HEK293 (cell line): ENCODE results near the gene PRR15L.
A peak's percentile ranks its signal among the peaks of the same experiment; 100 is the strongest.

Experiments
- CTCF ChIA-PET: fragments of 350-600 bp; formaldehyde crosslinking; extraction: SDS; loops from one replicate; lab custom pipeline; 2021; ENCODE audit warnings: antibody characterized with exemption; lab: Yijun Ruan, JAX
- POLR2A ChIA-PET: fragments of 300-600 bp; formaldehyde crosslinking; extraction: SDS; loops from one replicate; lab custom pipeline; 2020; ENCODE audit warnings: antibody characterized with exemption, inconsistent platforms; lab: Yijun Ruan, JAX
- H3K27ac ChIP-seq: fragments of 200-500 bp; sonication (Bioruptor generic); 2 replicates; pipeline ENCODE4 v1.5.1; 2014; ENCODE audit warnings: low read depth, low read length, control low read depth, inconsistent platforms; ENCODE audit errors: extremely low read depth
- H3K36me3 ChIP-seq, 2 experiments: fragments of 200-500 bp in 1 of 2; sonication (Bioruptor generic) in 1 of 2; 1 replicate in 1 of 2; 2 replicates in 1 of 2; pipeline ENCODE4 v1.5.1; 2014 to 2017; ENCODE audit warnings: inconsistent platforms in 2 of 2, low read length in 2 of 2; ENCODE audit not compliant: control insufficient read depth in 2 of 2, insufficient read depth in 1 of 2
- H3K4me1 ChIP-seq: fragments of 200-500 bp; sonication (Bioruptor generic); 2 replicates; pipeline ENCODE4 v1.5.1; 2014; ENCODE audit warnings: mild to moderate bottlenecking, low read length, inconsistent platforms; ENCODE audit not compliant: control insufficient read depth, insufficient read depth
- H3K4me3 ChIP-seq: 2 replicates; pipeline ENCODE4 v1.5.1; 2011; ENCODE audit warnings: low read depth, mild to moderate bottlenecking, control low read depth, low read length, moderate library complexity
- H3K9me3 ChIP-seq: fragments of 200-500 bp; sonication (Bioruptor generic); 2 replicates; pipeline ENCODE4 v1.5.1; 2014; ENCODE audit warnings: low read depth, low read length, inconsistent platforms; ENCODE audit not compliant: control insufficient read depth, insufficient read depth
- HOXC10 ChIP-seq: sonication (generic); formaldehyde crosslinking; IDR thresholded peaks from 2 replicates; pipeline ENCODE4 v1.8.1; 2023; ENCODE audit warnings: mild to moderate bottlenecking, missing genetic modification reagents
- KLF1 ChIP-seq: fragments of 450-650 bp; formaldehyde crosslinking; IDR thresholded peaks from 2 replicates; pipeline ENCODE4 v1.5.1; 2016; ENCODE audit warnings: missing biosample characterization, missing genetic modification characterization
- KLF16 ChIP-seq: fragments of 450-650 bp; formaldehyde crosslinking; IDR thresholded peaks from 2 replicates; pipeline ENCODE4 v1.5.1; 2017; ENCODE audit warnings: missing biosample characterization, missing genetic modification characterization
- KLF9 ChIP-seq: fragments of 450-650 bp; formaldehyde crosslinking; IDR thresholded peaks from 2 replicates; pipeline ENCODE4 v1.5.1; 2016; ENCODE audit warnings: missing biosample characterization, missing genetic modification characterization, low read depth
- ZFP69B ChIP-seq: fragments of 450-650 bp; formaldehyde crosslinking; IDR thresholded peaks from 2 replicates; pipeline ENCODE4 v1.5.1; 2016; ENCODE audit warnings: missing biosample characterization, missing genetic modification characterization
- ZNF138 ChIP-seq: fragments of 450-650 bp; formaldehyde crosslinking; IDR thresholded peaks from 2 replicates; pipeline ENCODE4 v1.5.1; 2016; ENCODE audit warnings: missing biosample characterization, missing genetic modification characterization, borderline replicate concordance
- ZNF211 ChIP-seq: fragments of 450-650 bp; formaldehyde crosslinking; IDR thresholded peaks from 2 replicates; pipeline ENCODE4 v1.5.1; 2016; ENCODE audit warnings: low read depth, missing biosample characterization, missing genetic modification characterization
- ZNF24 ChIP-seq: fragments of 450-650 bp; formaldehyde crosslinking; IDR thresholded peaks from 2 replicates; pipeline ENCODE4 v1.5.1; 2016; ENCODE audit warnings: missing biosample characterization, missing genetic modification characterization
- ZNF335 ChIP-seq: fragments of 450-650 bp; formaldehyde crosslinking; conservative IDR thresholded peaks from 2 replicates; pipeline ENCODE4 v1.5.1; 2016; ENCODE audit warnings: missing biosample characterization, missing genetic modification characterization
- ZNF473 ChIP-seq: fragments of 450-650 bp; formaldehyde crosslinking; IDR thresholded peaks from 2 replicates; pipeline ENCODE4 v1.5.1; 2017; ENCODE audit warnings: missing biosample characterization, missing genetic modification characterization
- ZNF501 ChIP-seq: fragments of 450-650 bp; formaldehyde crosslinking; IDR thresholded peaks from 2 replicates; pipeline ENCODE4 v1.5.1; 2016; ENCODE audit warnings: missing biosample characterization, missing genetic modification characterization
- ZNF555 ChIP-seq: fragments of 450-650 bp; formaldehyde crosslinking; conservative IDR thresholded peaks from 2 replicates; pipeline ENCODE4 v1.5.1; 2017; ENCODE audit warnings: missing biosample characterization, mild to moderate bottlenecking, missing genetic modification characterization, inconsistent platforms
- ZNF610 ChIP-seq: fragments of 450-650 bp; formaldehyde crosslinking; IDR thresholded peaks from 2 replicates; pipeline ENCODE4 v1.5.1; 2016; ENCODE audit warnings: missing biosample characterization, missing genetic modification characterization, borderline replicate concordance
- ZNF785 ChIP-seq: fragments of 450-650 bp; formaldehyde crosslinking; IDR thresholded peaks from 2 replicates; pipeline ENCODE4 v1.5.1; 2016; ENCODE audit warnings: missing biosample characterization, missing genetic modification characterization
- TF ChIP-seq, protein P1 (sequence below): fragments of 450-650 bp; formaldehyde crosslinking; IDR thresholded peaks from 2 replicates; pipeline ENCODE4 v1.5.1; 2016; ENCODE audit warnings: missing biosample characterization, missing genetic modification characterization
- TF ChIP-seq, protein P2 (sequence below): fragments of 450-650 bp; formaldehyde crosslinking; IDR thresholded peaks from 2 replicates; pipeline ENCODE4 v1.5.1; 2016; ENCODE audit warnings: missing biosample characterization, missing genetic modification characterization
- TF ChIP-seq, protein P3 (sequence below): fragments of 450-650 bp; formaldehyde crosslinking; IDR thresholded peaks from 2 replicates; pipeline ENCODE4 v1.5.1; 2016; ENCODE audit warnings: missing biosample characterization, missing genetic modification characterization, borderline replicate concordance
- TF ChIP-seq, protein P4 (sequence below): fragments of 450-650 bp; formaldehyde crosslinking; IDR thresholded peaks from 2 replicates; pipeline ENCODE4; 2016; ENCODE audit warnings: missing biosample characterization, missing genetic modification characterization
- TF ChIP-seq, protein P5 (sequence below): fragments of 450-650 bp; formaldehyde crosslinking; IDR thresholded peaks from 2 replicates; pipeline ENCODE4 v1.5.1; 2016; ENCODE audit warnings: missing biosample characterization, missing genetic modification characterization
- TF ChIP-seq, protein P6 (sequence below): fragments of 450-650 bp; formaldehyde crosslinking; IDR thresholded peaks from 2 replicates; pipeline ENCODE4 v1.5.1; 2016; ENCODE audit warnings: missing biosample characterization, missing genetic modification characterization

PRR15L gene

DNA sequence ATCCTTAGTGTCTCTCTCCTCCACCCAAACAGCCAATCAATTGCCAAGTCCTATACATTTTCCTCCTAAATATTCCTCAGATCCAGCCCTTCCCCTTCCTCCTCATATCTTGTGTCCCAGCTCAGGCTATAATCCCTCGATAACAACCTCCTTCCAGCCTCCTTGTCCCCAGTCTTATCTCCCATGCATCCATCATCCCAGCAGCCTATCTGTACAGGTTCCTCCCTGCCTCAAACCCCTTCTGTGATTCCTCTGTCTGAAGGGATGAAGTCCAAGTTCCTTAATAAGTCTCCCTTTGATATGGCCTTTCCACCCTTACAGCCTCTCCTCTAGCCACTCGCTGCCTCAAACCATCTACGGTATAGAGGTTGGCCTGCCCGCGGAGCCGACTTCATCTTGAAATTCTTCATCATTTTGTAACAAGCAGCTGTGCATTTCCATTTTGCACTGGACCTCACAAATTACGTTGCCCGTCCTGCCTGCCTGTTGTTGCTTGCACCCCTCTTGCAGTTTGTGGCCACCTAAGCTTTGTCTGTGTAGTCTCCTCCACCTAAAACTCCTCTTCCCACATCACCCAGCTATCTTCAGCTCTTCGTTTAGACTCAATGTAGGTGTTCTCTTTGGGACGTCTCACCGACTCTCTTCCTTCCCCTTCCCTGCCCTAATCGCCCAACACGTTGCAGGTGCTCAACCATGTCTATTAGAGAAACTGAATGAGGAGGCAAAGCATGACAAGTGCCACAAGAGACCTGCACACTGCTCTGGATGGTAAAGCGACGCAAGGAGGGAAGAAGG is 12.4 kb upstream of the PRR15L start:
- Histone ChIP-seq H3K4me3 (peak overlapping the region; percentile 9; the same call in 1 of the 2 replicates), H3K36me3 (peaks cover 8 to 27% of the 10 kb centered on the region in 2 experiments), H3K9me3 (no peaks in the 10 kb centered on the region), H3K27ac (no peak overlapping the region), H3K4me1 (peaks cover 7% of the 10 kb centered on the region; the same call in 1 of the 2 replicates)
- CTCF ChIA-PET = interaction anchor here (0.5 to 21.9 kb wide), 26 partner anchors 9 to 264 kb away, joined by 3 to 592 read pairs (median 4); partner anchors contain the start of genes PNPO, PRR15L and SCRN2
- POLR2A ChIA-PET = interaction anchor here (0.5 to 3.1 kb wide), 28 partner anchors 9 to 655 kb away, joined by 3 to 37 read pairs (median 4); partner anchors contain the start of genes KPNB1, LRRC46, MRPL10 and NFE2L1
- TF ChIP-seq ZNF555 (tag by site-specific recombination) (no peak), HOXC10 (CRISPR knock-in tag) (no peak), ZNF501 (tag by site-specific recombination) (peak; percentile 33; the same call in 1 of the 2 replicates), ZNF24 (tag by site-specific recombination) (0 out of 2 replicates have a peak, but pooled peaks have one; percentile 46), ZFP69B (tag by site-specific recombination) (0 out of 2 replicates have a peak, but pooled peaks have one; percentile 13), KLF9 (tag by site-specific recombination) (no peak), ZNF211 (tag by site-specific recombination) (no peak), ZNF785 (tag by site-specific recombination) (0 out of 2 replicates have a peak, but pooled peaks have one; percentile 35), KLF16 (tag by site-specific recombination) (peak; percentile 15; the same call in 1 of the 2 replicates), ZNF473 (no peak), ZNF138 (tag by site-specific recombination) (no peak), KLF1 (tag by site-specific recombination) (no peak), ZNF335 (tag by site-specific recombination) (peak; percentile 86), ZNF610 (0 out of 2 replicates have a peak, but pooled peaks have one; percentile 36)
- TF ChIP-seq, protein P1, sequence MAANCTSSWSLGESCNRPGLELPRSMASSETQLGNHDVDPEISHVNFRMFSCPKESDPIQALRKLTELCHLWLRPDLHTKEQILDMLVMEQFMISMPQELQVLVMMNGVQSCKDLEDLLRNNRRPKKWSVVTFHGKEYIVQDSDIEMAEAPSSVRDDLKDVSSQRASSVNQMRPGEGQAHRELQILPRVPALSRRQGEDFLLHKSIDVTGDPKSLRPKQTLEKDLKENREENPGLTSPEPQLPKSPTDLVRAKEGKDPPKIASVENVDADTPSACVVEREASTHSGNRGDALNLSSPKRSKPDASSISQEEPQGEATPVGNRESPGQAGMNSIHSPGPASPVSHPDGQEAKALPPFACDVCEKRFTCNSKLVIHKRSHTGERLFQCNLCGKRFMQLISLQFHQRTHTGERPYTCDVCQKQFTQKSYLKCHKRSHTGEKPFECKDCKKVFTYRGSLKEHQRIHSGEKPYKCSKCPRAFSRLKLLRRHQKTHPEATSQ (tag by site-specific recombination) = no peak
- TF ChIP-seq, protein P2, sequence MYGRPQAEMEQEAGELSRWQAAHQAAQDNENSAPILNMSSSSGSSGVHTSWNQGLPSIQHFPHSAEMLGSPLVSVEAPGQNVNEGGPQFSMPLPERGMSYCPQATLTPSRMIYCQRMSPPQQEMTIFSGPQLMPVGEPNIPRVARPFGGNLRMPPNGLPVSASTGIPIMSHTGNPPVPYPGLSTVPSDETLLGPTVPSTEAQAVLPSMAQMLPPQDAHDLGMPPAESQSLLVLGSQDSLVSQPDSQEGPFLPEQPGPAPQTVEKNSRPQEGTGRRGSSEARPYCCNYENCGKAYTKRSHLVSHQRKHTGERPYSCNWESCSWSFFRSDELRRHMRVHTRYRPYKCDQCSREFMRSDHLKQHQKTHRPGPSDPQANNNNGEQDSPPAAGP (tag by site-specific recombination) = 0 out of 2 replicates have a peak, but pooled peaks have one; percentile 4
- TF ChIP-seq, protein P3, sequence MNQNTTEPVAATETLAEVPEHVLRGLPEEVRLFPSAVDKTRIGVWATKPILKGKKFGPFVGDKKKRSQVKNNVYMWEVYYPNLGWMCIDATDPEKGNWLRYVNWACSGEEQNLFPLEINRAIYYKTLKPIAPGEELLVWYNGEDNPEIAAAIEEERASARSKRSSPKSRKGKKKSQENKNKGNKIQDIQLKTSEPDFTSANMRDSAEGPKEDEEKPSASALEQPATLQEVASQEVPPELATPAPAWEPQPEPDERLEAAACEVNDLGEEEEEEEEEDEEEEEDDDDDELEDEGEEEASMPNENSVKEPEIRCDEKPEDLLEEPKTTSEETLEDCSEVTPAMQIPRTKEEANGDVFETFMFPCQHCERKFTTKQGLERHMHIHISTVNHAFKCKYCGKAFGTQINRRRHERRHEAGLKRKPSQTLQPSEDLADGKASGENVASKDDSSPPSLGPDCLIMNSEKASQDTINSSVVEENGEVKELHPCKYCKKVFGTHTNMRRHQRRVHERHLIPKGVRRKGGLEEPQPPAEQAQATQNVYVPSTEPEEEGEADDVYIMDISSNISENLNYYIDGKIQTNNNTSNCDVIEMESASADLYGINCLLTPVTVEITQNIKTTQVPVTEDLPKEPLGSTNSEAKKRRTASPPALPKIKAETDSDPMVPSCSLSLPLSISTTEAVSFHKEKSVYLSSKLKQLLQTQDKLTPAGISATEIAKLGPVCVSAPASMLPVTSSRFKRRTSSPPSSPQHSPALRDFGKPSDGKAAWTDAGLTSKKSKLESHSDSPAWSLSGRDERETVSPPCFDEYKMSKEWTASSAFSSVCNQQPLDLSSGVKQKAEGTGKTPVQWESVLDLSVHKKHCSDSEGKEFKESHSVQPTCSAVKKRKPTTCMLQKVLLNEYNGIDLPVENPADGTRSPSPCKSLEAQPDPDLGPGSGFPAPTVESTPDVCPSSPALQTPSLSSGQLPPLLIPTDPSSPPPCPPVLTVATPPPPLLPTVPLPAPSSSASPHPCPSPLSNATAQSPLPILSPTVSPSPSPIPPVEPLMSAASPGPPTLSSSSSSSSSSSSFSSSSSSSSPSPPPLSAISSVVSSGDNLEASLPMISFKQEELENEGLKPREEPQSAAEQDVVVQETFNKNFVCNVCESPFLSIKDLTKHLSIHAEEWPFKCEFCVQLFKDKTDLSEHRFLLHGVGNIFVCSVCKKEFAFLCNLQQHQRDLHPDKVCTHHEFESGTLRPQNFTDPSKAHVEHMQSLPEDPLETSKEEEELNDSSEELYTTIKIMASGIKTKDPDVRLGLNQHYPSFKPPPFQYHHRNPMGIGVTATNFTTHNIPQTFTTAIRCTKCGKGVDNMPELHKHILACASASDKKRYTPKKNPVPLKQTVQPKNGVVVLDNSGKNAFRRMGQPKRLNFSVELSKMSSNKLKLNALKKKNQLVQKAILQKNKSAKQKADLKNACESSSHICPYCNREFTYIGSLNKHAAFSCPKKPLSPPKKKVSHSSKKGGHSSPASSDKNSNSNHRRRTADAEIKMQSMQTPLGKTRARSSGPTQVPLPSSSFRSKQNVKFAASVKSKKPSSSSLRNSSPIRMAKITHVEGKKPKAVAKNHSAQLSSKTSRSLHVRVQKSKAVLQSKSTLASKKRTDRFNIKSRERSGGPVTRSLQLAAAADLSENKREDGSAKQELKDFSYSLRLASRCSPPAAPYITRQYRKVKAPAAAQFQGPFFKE (tag by site-specific recombination) = no peak
- TF ChIP-seq, protein P4, sequence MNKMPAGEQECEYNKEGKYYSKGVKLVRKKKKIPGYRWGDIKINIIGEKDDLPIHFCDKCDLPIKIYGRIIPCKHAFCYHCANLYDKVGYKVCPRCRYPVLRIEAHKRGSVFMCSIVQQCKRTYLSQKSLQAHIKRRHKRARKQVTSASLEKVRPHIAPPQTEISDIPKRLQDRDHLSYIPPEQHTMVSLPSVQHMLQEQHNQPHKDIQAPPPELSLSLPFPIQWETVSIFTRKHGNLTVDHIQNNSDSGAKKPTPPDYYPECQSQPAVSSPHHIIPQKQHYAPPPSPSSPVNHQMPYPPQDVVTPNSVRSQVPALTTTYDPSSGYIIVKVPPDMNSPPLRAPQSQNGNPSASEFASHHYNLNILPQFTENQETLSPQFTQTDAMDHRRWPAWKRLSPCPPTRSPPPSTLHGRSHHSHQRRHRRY = no peak
- TF ChIP-seq, protein P5, sequence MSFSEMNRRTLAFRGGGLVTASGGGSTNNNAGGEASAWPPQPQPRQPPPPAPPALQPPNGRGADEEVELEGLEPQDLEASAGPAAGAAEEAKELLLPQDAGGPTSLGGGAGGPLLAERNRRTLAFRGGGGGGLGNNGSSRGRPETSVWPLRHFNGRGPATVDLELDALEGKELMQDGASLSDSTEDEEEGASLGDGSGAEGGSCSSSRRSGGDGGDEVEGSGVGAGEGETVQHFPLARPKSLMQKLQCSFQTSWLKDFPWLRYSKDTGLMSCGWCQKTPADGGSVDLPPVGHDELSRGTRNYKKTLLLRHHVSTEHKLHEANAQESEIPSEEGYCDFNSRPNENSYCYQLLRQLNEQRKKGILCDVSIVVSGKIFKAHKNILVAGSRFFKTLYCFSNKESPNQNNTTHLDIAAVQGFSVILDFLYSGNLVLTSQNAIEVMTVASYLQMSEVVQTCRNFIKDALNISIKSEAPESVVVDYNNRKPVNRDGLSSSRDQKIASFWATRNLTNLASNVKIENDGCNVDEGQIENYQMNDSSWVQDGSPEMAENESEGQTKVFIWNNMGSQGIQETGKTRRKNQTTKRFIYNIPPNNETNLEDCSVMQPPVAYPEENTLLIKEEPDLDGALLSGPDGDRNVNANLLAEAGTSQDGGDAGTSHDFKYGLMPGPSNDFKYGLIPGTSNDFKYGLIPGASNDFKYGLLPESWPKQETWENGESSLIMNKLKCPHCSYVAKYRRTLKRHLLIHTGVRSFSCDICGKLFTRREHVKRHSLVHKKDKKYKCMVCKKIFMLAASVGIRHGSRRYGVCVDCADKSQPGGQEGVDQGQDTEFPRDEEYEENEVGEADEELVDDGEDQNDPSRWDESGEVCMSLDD = peak; percentile 23; the same call in 1 of the 2 replicates
- TF ChIP-seq, protein P6, sequence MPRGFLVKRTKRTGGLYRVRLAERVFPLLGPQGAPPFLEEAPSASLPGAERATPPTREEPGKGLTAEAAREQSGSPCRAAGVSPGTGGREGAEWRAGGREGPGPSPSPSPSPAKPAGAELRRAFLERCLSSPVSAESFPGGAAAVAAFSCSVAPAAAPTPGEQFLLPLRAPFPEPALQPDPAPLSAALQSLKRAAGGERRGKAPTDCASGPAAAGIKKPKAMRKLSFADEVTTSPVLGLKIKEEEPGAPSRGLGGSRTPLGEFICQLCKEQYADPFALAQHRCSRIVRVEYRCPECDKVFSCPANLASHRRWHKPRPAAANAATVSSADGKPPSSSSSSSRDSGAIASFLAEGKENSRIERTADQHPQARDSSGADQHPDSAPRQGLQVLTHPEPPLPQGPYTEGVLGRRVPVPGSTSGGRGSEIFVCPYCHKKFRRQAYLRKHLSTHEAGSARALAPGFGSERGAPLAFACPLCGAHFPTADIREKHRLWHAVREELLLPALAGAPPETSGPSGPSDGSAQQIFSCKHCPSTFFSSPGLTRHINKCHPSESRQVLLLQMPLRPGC (tag by site-specific recombination) = no peak
